ENCODE measurements around the gene BFSP2.

DNA sequence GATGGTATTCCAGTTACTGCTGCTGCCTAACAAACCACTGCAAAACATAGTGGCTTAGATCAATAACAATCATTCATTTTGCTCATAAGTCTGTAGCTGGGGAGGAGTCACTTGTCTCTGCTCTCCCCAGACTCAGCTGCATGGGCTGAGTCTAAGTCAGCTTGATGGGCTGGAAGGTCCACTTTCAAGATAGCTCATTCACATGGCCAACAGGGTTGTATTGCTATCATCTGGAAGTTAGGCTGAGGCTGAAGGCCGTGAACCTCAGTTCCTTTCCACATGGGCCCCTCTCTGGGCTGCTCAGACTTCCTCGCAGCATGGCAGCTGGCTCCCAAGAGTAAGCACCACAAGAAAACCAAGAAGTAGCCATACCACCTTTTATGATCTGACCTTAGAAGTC, 28.7 kb upstream of the BFSP2 start:
- TF ChIP-seq, protein P1, sequence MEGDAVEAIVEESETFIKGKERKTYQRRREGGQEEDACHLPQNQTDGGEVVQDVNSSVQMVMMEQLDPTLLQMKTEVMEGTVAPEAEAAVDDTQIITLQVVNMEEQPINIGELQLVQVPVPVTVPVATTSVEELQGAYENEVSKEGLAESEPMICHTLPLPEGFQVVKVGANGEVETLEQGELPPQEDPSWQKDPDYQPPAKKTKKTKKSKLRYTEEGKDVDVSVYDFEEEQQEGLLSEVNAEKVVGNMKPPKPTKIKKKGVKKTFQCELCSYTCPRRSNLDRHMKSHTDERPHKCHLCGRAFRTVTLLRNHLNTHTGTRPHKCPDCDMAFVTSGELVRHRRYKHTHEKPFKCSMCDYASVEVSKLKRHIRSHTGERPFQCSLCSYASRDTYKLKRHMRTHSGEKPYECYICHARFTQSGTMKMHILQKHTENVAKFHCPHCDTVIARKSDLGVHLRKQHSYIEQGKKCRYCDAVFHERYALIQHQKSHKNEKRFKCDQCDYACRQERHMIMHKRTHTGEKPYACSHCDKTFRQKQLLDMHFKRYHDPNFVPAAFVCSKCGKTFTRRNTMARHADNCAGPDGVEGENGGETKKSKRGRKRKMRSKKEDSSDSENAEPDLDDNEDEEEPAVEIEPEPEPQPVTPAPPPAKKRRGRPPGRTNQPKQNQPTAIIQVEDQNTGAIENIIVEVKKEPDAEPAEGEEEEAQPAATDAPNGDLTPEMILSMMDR (IDR thresholded peaks at IDR 0.05): no peak
- no peak for TF ChIP-seq EZH2 (IDR thresholded peaks at IDR 0.05; ENCODE audit: borderline replicate concordance, insufficient read depth, low read depth, low read length, poor library complexity, severe bottlenecking)
